ENCODE data around the gene MEG3.

MEG3 gene

DNA sequence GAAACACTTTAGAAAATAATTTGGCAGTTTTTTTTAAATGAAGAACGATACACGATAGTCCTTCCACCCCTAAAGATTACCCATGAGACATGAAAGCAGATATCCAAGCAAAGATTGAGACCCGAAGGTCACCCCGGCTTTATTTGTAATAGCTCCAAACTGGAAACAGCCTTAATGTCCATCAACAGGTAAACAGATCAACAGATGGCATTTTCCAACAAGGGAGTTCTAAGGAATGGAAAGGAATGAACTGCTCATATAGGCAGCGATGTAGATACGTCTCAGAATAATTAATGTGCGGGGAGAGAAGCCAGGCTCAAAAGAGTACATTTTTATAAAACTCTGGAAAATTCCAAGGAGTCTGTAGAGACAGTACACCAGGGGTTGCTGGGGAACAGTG is 23.7 kb upstream of the MEG3 start:
- TF ChIP-seq, protein P1, sequence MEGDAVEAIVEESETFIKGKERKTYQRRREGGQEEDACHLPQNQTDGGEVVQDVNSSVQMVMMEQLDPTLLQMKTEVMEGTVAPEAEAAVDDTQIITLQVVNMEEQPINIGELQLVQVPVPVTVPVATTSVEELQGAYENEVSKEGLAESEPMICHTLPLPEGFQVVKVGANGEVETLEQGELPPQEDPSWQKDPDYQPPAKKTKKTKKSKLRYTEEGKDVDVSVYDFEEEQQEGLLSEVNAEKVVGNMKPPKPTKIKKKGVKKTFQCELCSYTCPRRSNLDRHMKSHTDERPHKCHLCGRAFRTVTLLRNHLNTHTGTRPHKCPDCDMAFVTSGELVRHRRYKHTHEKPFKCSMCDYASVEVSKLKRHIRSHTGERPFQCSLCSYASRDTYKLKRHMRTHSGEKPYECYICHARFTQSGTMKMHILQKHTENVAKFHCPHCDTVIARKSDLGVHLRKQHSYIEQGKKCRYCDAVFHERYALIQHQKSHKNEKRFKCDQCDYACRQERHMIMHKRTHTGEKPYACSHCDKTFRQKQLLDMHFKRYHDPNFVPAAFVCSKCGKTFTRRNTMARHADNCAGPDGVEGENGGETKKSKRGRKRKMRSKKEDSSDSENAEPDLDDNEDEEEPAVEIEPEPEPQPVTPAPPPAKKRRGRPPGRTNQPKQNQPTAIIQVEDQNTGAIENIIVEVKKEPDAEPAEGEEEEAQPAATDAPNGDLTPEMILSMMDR (conservative IDR thresholded peaks at IDR 0.05) = no peak
- no peak overlapping the region for H3K27ac ChIP-seq

DNA sequence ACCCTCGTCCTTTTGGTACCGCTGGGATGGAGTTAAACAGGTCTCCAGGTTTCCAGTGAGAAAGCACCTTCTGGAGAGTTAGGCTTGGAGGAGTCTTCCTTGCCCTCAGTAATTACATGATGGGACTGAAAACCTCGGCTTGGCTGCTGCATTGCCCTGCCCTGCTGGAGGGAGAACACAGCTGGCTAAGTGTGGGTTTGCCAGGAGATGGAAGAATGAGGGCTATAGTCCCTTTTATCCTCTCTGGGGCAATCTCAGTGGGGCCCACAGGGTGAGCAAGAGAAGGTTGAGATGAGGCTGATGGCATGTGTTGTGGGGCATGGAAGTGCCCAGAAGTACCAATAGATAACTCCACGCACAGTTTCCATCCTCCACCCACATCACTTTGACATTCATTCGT is 23.2 kb upstream of the MEG3 start:
- H3K27ac ChIP-seq = no peak overlapping the region
- TF ChIP-seq, protein P1 (conservative IDR thresholded peaks at IDR 0.05) = no peak

DNA sequence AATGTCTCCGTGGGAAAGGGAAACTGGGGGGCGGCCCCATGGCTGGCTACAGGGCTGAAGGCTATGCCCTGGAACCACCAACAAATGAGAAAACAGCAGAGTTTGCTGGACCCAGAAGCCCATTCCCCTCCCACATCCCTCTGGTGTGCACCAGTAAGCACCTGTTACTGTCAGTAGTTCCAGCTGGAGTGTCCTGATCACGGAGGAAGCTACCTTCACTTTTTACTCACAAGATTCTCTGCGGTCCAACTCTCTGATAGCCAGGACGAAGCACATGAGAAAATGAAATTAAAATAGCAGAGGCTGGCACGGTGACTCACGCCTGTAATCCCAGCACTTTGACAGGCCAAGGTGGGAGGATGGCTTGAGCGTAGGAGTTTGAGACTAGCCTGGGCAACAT is 22.7 kb upstream of the MEG3 start:
- TF ChIP-seq, protein P1 (conservative IDR thresholded peaks at IDR 0.05) = no peak
- no peak overlapping the region for H3K27ac ChIP-seq

DNA sequence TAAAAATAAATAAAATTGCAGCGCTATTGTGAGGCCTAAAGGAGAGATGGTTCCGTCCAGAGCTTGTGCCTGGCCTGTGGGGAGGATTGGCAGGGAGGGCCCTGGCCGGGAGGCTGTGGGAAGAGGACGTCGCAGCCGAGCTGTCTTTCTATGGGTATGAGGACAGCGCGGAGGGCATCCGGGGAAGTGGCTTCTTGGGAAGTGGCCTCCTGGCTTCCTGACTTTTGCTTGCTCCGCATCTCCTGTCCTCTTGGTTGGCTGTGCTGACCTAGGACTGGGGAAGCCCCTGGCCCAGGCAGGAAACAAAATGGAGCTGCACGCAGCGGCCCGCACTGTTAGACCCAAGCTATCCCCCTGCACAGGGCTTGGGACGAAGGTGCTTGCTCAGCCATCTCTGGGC is 22.2 kb upstream of the MEG3 start:
- TF ChIP-seq, protein P1 (conservative IDR thresholded peaks at IDR 0.05) = no peak
- no peak overlapping the region for H3K27ac ChIP-seq

DNA sequence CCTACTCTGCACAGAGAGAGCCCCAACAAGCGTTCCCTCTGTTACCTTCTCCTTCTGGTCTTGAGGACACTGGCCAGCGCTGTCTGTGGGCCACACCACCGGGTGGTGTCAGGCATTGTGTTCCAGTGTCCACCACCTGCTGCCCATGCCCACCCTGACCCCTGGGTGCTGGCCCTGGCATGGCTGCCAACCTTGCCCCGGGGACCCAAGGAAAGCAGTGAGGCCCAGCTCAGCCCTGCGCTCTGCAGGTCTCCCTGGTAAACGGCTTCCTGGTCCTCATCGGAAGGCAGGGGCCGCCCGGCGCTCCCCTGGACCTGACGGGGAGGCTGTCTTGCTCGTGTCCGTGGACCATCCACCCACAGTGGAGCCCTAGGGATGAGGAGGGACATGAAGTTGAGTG is 21.8 kb upstream of the MEG3 start:
- TF ChIP-seq, protein P1 (conservative IDR thresholded peaks at IDR 0.05) = no peak
- no peak overlapping the region for H3K27ac ChIP-seq

DNA sequence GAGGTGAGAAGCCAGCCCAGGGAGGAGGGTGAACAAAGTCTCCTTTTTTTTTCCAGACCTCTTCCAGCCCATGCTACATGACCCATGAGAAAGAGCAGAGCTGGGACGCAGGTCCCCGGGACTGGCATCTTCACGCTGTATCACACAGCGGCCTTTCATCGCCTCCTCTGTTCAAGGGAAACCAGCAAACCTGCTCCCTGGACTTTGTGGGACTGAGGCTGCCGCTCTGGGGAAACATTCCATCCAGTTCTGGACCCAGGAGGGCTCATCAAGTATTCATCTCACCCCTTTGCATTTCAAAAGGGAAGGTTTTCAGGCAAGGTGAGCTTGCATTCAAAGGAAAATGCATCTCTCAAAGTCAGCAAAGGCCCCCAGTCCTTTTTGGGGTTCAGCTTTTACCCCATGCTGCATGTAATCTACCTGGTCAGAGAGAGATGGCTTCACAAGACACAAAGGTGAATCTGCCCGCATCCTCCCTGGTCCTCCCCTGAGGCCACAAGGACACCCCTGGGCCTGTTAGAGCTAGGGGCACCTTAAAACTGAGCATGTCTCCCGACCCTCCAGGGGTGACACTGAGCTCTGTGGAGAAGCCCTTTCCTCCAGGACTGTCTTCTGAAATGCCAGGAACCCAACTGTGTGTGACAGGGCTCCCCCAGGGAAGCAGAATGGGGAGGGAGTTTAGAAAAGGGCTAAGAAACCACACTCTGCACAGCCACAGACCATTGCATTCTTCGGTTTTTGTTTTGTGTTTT is 21.2 kb upstream of the MEG3 start:
- no peak overlapping the region for H3K27ac ChIP-seq
- TF ChIP-seq, protein P1 (conservative IDR thresholded peaks at IDR 0.05) = no peak

DNA sequence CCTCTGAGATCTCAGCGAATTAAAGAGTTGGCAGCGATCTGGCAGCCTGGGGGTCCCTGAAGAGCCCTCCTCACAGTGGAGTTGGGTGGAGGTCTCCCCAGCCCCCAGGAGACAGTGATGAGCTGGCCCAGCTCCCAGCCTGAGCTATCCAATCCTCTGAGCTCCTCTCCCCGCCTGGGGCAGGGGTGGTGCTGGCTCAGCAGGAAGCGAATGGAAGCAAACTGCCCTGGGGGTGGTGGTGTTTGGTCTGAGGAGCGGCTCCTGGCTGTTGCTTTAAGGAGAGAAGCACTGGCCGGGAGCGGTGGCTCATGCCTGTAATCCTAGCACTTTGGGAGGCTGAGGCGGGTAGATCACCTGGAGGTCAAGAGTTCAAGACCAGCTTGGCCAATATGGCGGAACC is 19.5 kb upstream of the MEG3 start:
- no peak overlapping the region for H3K27ac ChIP-seq
- TF ChIP-seq, protein P1 (conservative IDR thresholded peaks at IDR 0.05) = no peak
